Retinal pigment epithelial cell (primary cell): ENCODE results near the gene HDAC7.

Source experiments
- DNase-seq: peaks from one replicate; pipeline ENCODE4 v3.0.0-alpha.2; 2010; ENCODE audit warnings: low read depth
- H3K4me3 ChIP-seq: 2 replicates; pipeline ENCODE4 v1.5.1; 2011; ENCODE audit warnings: mild to moderate bottlenecking, low read length, control low read depth, moderate library complexity
- TF ChIP-seq, protein P1 (sequence below): conservative IDR thresholded peaks from 2 replicates; pipeline ENCODE4 v1.5.1; 2011; ENCODE audit warnings: low read depth, low read length, control low read depth, inconsistent platforms

Gene HDAC7

DNA sequence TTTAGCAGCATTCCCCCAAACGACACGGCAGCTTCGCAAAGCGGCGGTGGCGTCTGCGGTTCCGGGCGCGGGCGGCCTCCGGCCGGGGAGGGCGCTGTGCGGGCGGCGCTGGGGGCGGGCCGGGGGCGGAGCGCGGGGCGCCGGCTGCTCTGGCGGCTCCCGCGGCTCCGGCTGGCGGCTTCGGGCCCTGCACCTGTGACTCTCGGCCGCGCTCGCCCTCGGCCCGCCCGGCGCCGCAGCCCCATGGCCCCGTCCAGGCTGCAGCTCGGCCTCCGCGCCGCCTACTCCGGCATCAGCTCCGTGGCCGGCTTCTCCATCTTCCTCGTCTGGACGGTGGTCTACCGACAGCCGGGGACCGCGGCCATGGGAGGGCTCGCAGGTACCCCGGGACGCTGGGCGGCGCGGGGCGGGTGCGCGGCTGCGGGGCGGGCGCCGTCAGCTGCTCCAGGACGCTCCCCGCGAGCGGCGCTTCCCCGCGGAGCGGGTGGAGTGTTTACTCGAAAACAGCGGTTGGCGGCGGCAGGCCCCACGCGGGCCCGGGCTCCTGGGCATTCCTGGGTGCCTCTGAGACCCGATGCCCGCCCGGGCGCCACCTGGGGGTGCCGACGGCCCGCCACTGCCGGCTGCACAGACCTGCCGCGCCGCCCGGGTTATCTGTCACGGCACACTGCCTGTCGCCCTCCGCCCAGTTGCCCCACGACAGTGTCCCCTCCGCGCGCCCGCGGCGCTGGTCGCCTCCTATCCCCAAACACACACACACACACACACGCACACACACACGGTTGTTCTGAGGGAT lies 46.4 kb downstream of the HDAC7 start, which contains the start of gene SLC48A1:
Gene SLC48A1 (plus strand): TSS at position 177 of the 796 bp plus-strand sequence. CDS start 67 bp downstream, at position 244.
- DNase-seq: no peak
- peak within 1 kb of the TSS; percentile 62 for H3K4me3 ChIP-seq
- TF ChIP-seq, protein P1, sequence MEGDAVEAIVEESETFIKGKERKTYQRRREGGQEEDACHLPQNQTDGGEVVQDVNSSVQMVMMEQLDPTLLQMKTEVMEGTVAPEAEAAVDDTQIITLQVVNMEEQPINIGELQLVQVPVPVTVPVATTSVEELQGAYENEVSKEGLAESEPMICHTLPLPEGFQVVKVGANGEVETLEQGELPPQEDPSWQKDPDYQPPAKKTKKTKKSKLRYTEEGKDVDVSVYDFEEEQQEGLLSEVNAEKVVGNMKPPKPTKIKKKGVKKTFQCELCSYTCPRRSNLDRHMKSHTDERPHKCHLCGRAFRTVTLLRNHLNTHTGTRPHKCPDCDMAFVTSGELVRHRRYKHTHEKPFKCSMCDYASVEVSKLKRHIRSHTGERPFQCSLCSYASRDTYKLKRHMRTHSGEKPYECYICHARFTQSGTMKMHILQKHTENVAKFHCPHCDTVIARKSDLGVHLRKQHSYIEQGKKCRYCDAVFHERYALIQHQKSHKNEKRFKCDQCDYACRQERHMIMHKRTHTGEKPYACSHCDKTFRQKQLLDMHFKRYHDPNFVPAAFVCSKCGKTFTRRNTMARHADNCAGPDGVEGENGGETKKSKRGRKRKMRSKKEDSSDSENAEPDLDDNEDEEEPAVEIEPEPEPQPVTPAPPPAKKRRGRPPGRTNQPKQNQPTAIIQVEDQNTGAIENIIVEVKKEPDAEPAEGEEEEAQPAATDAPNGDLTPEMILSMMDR: peak; percentile 33

DNA sequence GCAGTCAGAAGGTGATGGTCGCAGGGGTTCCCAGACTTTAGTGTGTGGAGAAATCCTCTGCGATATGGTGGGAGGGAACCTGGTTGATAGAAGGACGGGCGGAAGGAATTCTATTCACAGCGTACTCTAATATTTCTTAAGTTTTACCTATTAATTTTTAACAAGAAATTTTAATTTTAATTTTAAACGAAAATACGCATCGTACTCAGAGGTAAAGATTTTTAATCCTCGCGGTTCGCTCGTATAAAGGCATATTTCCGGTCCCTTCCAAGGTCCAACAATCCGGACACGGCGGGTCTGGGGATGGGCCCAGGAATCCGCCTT lies 47.0 kb downstream of the HDAC7 start:
- H3K4me3 ChIP-seq: peak overlapping the region; percentile 62
- TF ChIP-seq, protein P1: no peak
- no peak for DNase-seq

DNA sequence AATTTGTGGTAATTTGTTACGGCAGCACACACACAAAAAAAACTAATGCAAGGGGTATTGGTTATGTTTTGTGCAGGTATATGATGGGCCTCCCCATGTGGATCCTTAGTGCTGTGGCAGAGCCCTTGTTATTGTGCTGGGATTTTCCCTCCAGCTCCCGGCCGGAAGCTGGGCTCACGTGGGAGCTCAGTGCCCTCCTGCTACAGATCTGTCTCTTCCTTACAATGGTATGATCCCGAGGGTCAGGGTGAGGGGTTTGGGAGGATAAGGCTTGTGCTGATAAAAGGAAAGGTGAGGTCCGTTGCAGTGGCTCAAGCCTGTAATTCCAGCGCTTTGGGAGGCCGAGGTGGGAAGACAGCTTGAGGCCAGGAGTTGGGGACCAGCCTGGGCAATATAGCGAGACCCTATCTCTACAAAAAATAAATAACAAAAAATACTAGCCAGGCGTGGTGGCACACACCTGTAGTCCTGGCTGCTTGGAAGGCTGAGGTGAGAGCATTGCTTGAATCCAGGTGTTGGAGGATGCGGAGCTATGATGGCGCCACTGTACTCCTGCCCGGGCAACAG lies 47.5 kb downstream of the HDAC7 start:
- DNase-seq: no peak
- TF ChIP-seq, protein P1: no peak
- H3K4me3 ChIP-seq: no peak overlapping the region

DNA sequence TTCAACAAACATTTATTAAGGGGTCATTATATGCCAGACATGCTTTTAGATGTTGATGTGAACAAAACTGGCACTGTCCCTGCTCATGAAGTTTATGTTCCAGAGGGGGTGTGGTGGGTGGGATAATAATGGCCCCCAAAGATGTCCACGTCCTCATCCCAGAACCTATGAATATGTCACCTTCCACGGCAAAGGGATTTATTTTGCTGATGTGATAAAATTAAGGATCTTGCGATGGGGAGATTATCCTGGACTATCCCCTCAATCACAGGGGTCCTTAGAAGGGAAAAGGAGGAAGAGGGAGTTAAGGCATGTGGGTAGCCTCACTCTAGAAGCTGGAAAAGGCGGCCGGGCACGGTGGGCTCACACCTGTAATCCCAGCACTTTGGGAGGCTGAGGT lies 48.4 kb downstream of the HDAC7 start:
- TF ChIP-seq, protein P1: no peak
- no peak for DNase-seq
- no peak overlapping the region for H3K4me3 ChIP-seq

DNA sequence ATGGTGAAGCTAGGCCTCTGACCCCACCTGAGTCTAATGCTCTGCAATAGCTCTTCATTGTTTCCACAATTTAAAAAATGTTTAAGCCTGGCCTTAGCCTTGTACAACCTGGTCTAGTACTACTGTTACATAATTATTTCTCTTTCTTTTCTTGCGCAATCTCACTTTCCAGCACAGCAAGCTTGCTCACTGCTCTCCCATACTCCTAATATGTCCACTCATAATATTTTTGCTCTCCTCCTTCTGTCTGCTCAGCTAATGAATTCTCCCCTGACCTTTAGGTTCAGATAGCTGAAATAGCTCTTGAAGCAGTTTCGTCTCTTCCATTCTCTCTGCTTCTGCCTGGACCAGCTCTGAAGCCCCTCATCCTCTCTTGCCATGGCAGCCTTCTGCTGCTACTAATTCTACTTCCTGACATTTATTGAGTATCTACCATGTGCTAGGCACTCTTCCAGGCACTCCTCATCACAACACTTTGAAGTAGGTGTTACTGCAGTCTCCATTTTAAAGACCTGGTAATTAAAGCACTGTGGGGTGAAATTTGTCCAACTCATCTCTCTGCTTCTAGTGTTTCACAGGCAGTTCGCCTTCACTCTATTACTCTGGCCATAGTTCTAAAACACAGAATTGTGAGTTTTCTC lies 49.5 kb downstream of the HDAC7 start:
- no peak for DNase-seq

DNA sequence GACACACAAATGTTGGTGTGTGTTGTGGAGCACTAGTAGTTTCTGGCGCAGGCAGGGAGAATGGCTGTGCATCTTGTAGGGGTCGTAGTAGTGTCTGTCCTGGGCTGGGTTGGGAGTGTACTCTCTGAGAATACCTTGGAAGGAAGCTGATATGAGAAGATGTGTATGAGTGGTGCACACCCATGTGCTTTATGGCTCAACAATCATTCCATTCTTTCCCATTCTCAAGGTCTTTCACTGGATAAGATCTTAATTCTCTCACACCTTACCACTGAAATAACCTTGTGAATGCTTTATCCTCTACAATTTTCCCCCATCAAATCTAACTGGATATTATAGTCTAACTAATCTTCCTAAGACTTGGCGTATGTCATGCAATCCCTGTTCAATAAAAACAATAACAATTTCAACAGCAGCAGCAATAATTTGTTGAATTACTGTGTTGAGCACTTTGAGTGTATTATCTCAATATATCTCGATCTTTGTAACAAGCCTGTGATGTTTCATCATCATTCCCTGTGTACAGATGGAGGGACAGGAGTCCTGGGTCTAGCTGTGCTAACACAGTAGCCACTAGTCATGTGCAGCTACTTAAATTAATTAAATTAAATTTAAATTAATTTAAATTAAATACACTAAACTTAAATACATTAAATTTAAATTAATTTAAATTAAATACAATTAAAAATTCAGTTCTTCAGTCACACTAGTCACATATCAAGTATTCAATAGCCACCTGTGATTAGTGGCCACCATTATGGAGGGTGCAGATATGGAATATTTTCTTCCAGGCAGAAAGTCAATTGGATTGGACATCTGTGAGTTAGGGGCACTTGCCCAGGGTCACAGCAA lies 50.2 kb downstream of the HDAC7 start:
- TF ChIP-seq, protein P1: no peak
- no peak for DNase-seq
- H3K4me3 ChIP-seq: no peak overlapping the region

More for the DNA sequence above, 49.5 kb downstream of the HDAC7 start:
- TF ChIP-seq, protein P1: no peak
- H3K4me3 ChIP-seq: no peak overlapping the region
